Fibroblast of lung (primary cell): ENCODE data around the gene RXFP4. TPM values are rescaled to one million over a fixed set of nuclear protein-coding genes. Genes with fewer than 3 reads are reported as not detected.
"Not testable (repeated sequence)": the region's sequence is repeated elsewhere in the genome, so short reads cannot be mapped to it uniquely, and the experiment has no call there.

Source experiments
- DNase-seq, 2 donors: peaks; one replicate each; pipeline versions ENCODE4 v3.0.0 to v3.0.0-alpha.2; 2010; ENCODE audit warnings: low read depth in 2 of 2
- H2AFZ ChIP-seq: 2 replicates; pipeline ENCODE4 v1.5.1; 2012; ENCODE audit warnings: low read length, control low read depth, inconsistent platforms
- H3K27ac ChIP-seq: 2 replicates; pipeline ENCODE4 v1.5.1; 2011; ENCODE audit warnings: low read length, control low read depth; ENCODE audit not compliant: insufficient read depth
- H3K27me3 ChIP-seq: 2 replicates; pipeline ENCODE4 v1.5.1; 2011; ENCODE audit warnings: mild to moderate bottlenecking, low read length; ENCODE audit not compliant: control insufficient read depth, insufficient read depth
- H3K36me3 ChIP-seq: 2 replicates; pipeline ENCODE4 v1.5.1; 2011; ENCODE audit warnings: low read length; ENCODE audit not compliant: control insufficient read depth, insufficient read depth
- H3K4me1 ChIP-seq: 2 replicates; pipeline ENCODE4 v1.5.1; 2011; ENCODE audit warnings: low read length; ENCODE audit not compliant: control insufficient read depth, insufficient read depth; ENCODE audit errors: extremely low read depth
- H3K4me2 ChIP-seq: 2 replicates; pipeline ENCODE4 v1.5.1; 2011; ENCODE audit warnings: low read length, control low read depth; ENCODE audit not compliant: insufficient read depth; ENCODE audit errors: extremely low read depth
- H3K4me3 ChIP-seq, 4 experiments: fragments of 200-600 bp in 1 of 4; sonication (generic) in 1 of 4; replicated peaks in 1 of 4; 2 replicates each; pipeline ENCODE4 v1.5.1; 2011 to 2016; ENCODE audit warnings: low read length in 4 of 4, low read depth in 3 of 4, mild to moderate bottlenecking in 3 of 4, control low read depth in 2 of 4, inconsistent platforms in 1 of 4, mixed read lengths in 1 of 4; ENCODE audit not compliant: insufficient read depth in 1 of 4; ENCODE audit errors: control extremely low read depth in 1 of 4
- H3K79me2 ChIP-seq: 2 replicates; pipeline ENCODE4 v1.5.1; 2012; ENCODE audit warnings: mild to moderate bottlenecking, low read length, inconsistent platforms; ENCODE audit not compliant: control insufficient read depth, insufficient read depth
- H3K9ac ChIP-seq: 2 replicates; pipeline ENCODE4 v1.5.1; 2011; ENCODE audit warnings: mild to moderate bottlenecking, low read length, control low read depth; ENCODE audit not compliant: insufficient read depth
- H3K9me3 ChIP-seq: 2 replicates; pipeline ENCODE4 v1.5.1; 2012; ENCODE audit warnings: low read depth, low read length; ENCODE audit not compliant: control insufficient read depth, insufficient read depth
- H4K20me1 ChIP-seq: 2 replicates; pipeline ENCODE4 v1.5.1; 2011; ENCODE audit warnings: low read length; ENCODE audit not compliant: control insufficient read depth, insufficient read depth; ENCODE audit errors: extremely low read depth
- CTCF ChIP-seq, 2 donors: IDR thresholded peaks in 1 of 2; conservative IDR thresholded peaks in 1 of 2; 1 replicate in 1 of 2; 2 replicates in 1 of 2; pipeline ENCODE4 v1.5.1; 2011 to 2012; ENCODE audit warnings: low read length in 2 of 2, control low read depth in 1 of 2, inconsistent platforms in 1 of 2, low read depth in 1 of 2, mild to moderate bottlenecking in 1 of 2
- EZH2 ChIP-seq: IDR thresholded peaks from 2 replicates; pipeline ENCODE4 v1.5.1; 2012; ENCODE audit warnings: low read length, control low read depth, mild to moderate bottlenecking; ENCODE audit errors: missing control alignments
- polyA plus RNA-seq, 2 donors: library from polyadenylated mRNA; depleted of rRNA in 1 of 2; stranded (reverse) in 1 of 2; unstranded in 1 of 2; fragments of >200 nt; gene quantifications; 2 replicates each; pipeline ENCODE4 v1.2.1, GENCODE V29; 2011 to 2012; ENCODE audit warnings: missing spikeins in 1 of 2
- total RNA-seq: library from RNA; depleted of rRNA; stranded (reverse); fragments of >200 nt; gene quantifications from 2 replicates; pipeline ENCODE4 v1.2.1, GENCODE V29; 2014

Gene RXFP4
- total and polyA plus RNA-seq, 2 donors (not counting 1 experiment from before 2014, with no cell fraction given), result not detected

- not testable (repeated sequence) for H2AFZ ChIP-seq, H3K9ac ChIP-seq, H3K9me3 ChIP-seq, H3K27me3 ChIP-seq, H3K79me2 ChIP-seq, H3K27ac ChIP-seq, H4K20me1 ChIP-seq, DNase-seq, H3K4me3 ChIP-seq, H3K4me2 ChIP-seq
- Histone ChIP-seq H3K4me1 (peaks cover 14% of the 10 kb centered on the region), H3K36me3 (peaks cover 13% of the 10 kb centered on the region)
Measured at GRCh38 chr1:155896476-155896875, 45.0 kb upstream of the RXFP4 start.

GRCh38 chr1:155897746-155898145 is 43.7 kb upstream of the RXFP4 start:
- Histone ChIP-seq H3K9me3 (no peaks in the 10 kb centered on the region), H3K9ac (no peak overlapping the region), H2AFZ (no peak overlapping the region), H3K4me1 (peaks cover 10% of the 10 kb centered on the region), H3K4me2 (no peak overlapping the region), H3K79me2 (no peaks in the 10 kb centered on the region), H3K27ac (no peak overlapping the region), H3K36me3 (peaks cover 13% of the 10 kb centered on the region), H3K27me3 (no peaks in the 10 kb centered on the region), H4K20me1 (no peaks in the 10 kb centered on the region), H3K4me3 (no peak overlapping the region)
- no peak for DNase-seq
- TF ChIP-seq CTCF (conservative IDR thresholded peaks at IDR 0.05 in 1 of 2, IDR thresholded peaks at IDR 0.05 in 1 of 2; ENCODE audit: low read depth in 1 of 2, low read length in 2 of 2), result no peak
- no peak for TF ChIP-seq EZH2

- no peak for DNase-seq
- Histone ChIP-seq H3K36me3 (peaks cover 13% of the 10 kb centered on the region), H3K27ac (no peak overlapping the region)
Measured at GRCh38 chr1:155898888-155899287, 42.5 kb upstream of the RXFP4 start.

More at GRCh38 chr1:155898888-155899287, 42.5 kb upstream of the RXFP4 start:
- Histone ChIP-seq H3K4me3 (no peak overlapping the region), H3K4me2 (no peak overlapping the region), H3K27me3 (no peaks in the 10 kb centered on the region), H3K9me3 (no peaks in the 10 kb centered on the region), H2AFZ (no peak overlapping the region), H3K9ac (no peak overlapping the region), H3K79me2 (no peaks in the 10 kb centered on the region), H3K4me1 (peaks cover 1% of the 10 kb centered on the region), H4K20me1 (no peaks in the 10 kb centered on the region)
- TF ChIP-seq EZH2 (no peak), CTCF (conservative IDR thresholded peaks at IDR 0.05 in 1 of 2, IDR thresholded peaks at IDR 0.05 in 1 of 2; ENCODE audit: low read depth in 1 of 2, low read length in 2 of 2) (no peak)
